Adrenal gland (tissue), 12 donors: ENCODE results near the gene LPIN2. TPM values are rescaled to one million over a fixed set of nuclear protein-coding genes. Genes with fewer than 3 reads are reported as not detected.

Experiments
- DNase-seq, 7 donors: peaks; one replicate each; pipeline ENCODE4 v3.0.0-alpha.2; 2019 to 2020
- H3K27ac ChIP-seq, 5 donors: fragments of 200-600 bp; sonication (generic) in 4 of 5; 1 replicate in 3 of 5; 2 replicates in 2 of 5; pipeline versions ENCODE4 v1.5.1 to v1.8.0; 2016 to 2020; ENCODE audit warnings: mild to moderate bottlenecking in 1 of 5
- H3K27me3 ChIP-seq: fragments of 200-600 bp; 2 replicates; pipeline ENCODE4 v1.8.0; 2021
- H3K36me3 ChIP-seq, 2 donors: fragments of 200-600 bp; replicated peaks in 1 of 2; 1 replicate in 1 of 2; 2 replicates in 1 of 2; pipeline versions ENCODE4 v1.5.1 to v1.8.0; 2018 to 2022
- H3K4me1 ChIP-seq, 2 donors: fragments of 200-600 bp; replicated peaks in 1 of 2; 1 replicate in 1 of 2; 2 replicates in 1 of 2; pipeline versions ENCODE4 v1.5.1 to v1.8.0; 2018 to 2021
- H3K4me3 ChIP-seq, 4 donors: fragments of 200-600 bp; sonication (generic) in 3 of 4; one replicate each; pipeline ENCODE4 v1.5.1; 2016 to 2018
- H3K9me3 ChIP-seq, 3 donors: fragments of 200-600 bp; sonication (generic) in 1 of 3; replicated peaks in 1 of 3; 1 replicate in 2 of 3; 2 replicates in 1 of 3; pipeline versions ENCODE4 v1.5.1 to v1.8.0; 2016 to 2021
- CTCF ChIP-seq, 6 experiments: fragments of 450-650 bp in 4 of 6; fragments of 200-600 bp in 2 of 6; sonication (generic) in 1 of 6; IDR thresholded peaks; 1 replicate in 5 of 6; 2 replicates in 1 of 6; pipeline versions ENCODE4 v1.5.1 to v1.8.0; 2016 to 2021; ENCODE audit warnings: antibody characterized with exemption in 6 of 6, mild to moderate bottlenecking in 2 of 6, moderate library complexity in 1 of 6
- POLR2A ChIP-seq, 2 donors: fragments of 450-650 bp; IDR thresholded peaks; one replicate each; pipeline ENCODE4 v1.6.1; 2017; ENCODE audit warnings: antibody characterized with exemption in 2 of 2, mild to moderate bottlenecking in 2 of 2, moderate library complexity in 1 of 2
- WGBS, 4 donors: extraction: QIAGEN DNeasy Blood & Tissue Kit in 2 of 4; methylation state at CpG; one replicate each; pipeline versions ENCODE4 v1.1.5 to v1.1.7; 2013 to 2017; 5-methylcytosine and 5-hydroxymethylcytosine counted together
- intact Hi-C, 2 donors: fragments of 100-400 bp; cut with DNase I; formaldehyde crosslinking; loops; one replicate each; pipeline versions ENCODE4 v1.14.1 to v1.15.0; 2022 to 2023
- polyA plus RNA-seq, 3 donors: library from polyadenylated mRNA; stranded (reverse); fragments of 200-250 nt in 2 of 3; fragments of 350-450 nt in 1 of 3; fragmentation: Illumina TruSeq in 1 of 3; extraction: RNeasy Lipid Tissue Mini Kit (QIAGEN cat#74804) in 1 of 3; gene quantifications; one replicate each; pipeline ENCODE4 v1.2.3, GENCODE V29; 2013 to 2014
- small RNA-seq, 2 donors: library from RNA; depleted of rRNA; stranded (forward); fragments of <200 nt; gene quantifications; one replicate each; pipeline ENCODE3, GENCODE V24; 2016
- total RNA-seq, 9 donors: library from RNA; depleted of rRNA in 4 of 9; stranded (reverse); fragments of >200 nt in 4 of 9; fragments of 120-200 nt in 1 of 9; fragmentation: NEBNext Ultra II Directional in 1 of 9; extraction: Animal tissue kit (Norgen Biotek cat#: 25700) in 1 of 9; gene quantifications; one replicate each; pipeline versions ENCODE4 v1.1.0 to v1.2.4, GENCODE V29; 2013 to 2023
- donor health status: healthy with polysubstance abuse.
- donor health status: Bipolar disorder and iron deficiency.
- donor health status: DM: yes; HTN: yes; CAD: no.
- donor health status: DM: no; HTN: no; CAD: no.
- donor health status: DM: no; HTN: no; CAD: no.
- donor health status: DM: yes; HTN: yes; CAD: no.

The LPIN2 gene
- total and polyA plus RNA-seq, 12 donors: 5.2 to 48.6 (median 27.3) TPM

- WGBS, 4 donors: 96 to 97% (median 97%) methylated on average over 4 of the region's 4 CpGs
- DNase-seq: no peak
- Histone ChIP-seq H3K27ac (no peak overlapping the region), H3K4me3 (no peak overlapping the region), H3K9me3 (no peaks in the 10 kb centered on the region), H3K36me3 (no peaks in the 10 kb centered on the region), H3K27me3 (no peaks in the 10 kb centered on the region), H3K4me1 (peaks cover 30 to 54% of the 10 kb centered on the region in 2 donors)
- no peak for TF ChIP-seq CTCF (IDR thresholded peaks at IDR 0.05)
- no peak for TF ChIP-seq POLR2A (IDR thresholded peaks at IDR 0.05)
- intact Hi-C loops: no loop called here
These were observed 47.1 kb downstream of the LPIN2 start for GRCh38 chr18:2965797-2966196.

DNA sequence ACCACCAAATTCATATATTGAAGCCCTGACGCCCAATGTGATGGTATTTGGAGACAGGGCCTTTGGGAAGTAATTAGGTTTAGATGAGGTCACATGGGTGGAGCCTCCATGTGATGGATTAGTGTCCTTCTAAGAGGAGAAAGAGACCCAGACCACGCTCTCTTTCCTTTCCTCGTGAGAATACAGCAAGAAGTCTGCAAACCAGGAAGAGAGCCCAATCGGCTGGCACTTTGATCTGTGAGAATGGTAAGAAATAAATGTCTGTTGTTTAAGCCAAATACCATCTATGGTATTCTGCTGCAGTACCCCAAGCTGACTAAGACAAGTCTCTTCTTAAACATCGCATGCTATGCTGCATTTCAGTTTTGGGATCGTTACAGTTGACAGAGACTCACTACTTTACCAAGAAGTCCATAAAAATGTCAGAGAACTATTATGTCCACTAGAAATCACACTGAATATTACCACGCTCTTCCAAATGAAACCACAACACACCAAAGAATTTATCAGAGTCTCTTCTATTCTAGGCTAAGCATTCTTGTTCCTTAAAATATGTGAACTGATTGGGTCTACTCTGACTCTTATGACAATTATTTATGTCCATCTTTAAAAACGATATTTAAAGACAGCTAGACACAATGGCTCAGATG is 48.5 kb downstream of the LPIN2 start:
- Histone ChIP-seq H3K27me3 (no peaks in the 10 kb centered on the region), H3K4me3 (no peak overlapping the region), H3K36me3 (no peaks in the 10 kb centered on the region), H3K4me1 (peaks cover 20 to 50% of the 10 kb centered on the region in 2 donors), H3K9me3 (no peaks in the 10 kb centered on the region), H3K27ac (no peak overlapping the region)
- WGBS, 4 donors: 89 to 91% (median 90%) methylated on average over 8 of the region's 8 CpGs
- intact Hi-C loops: no loop called here
- DNase-seq: no peak
- TF ChIP-seq POLR2A (IDR thresholded peaks at IDR 0.05) (no peak), CTCF (IDR thresholded peaks at IDR 0.05) (no peak)

Small RNAs within 50 kb of the gene (small RNA-seq; reads per million reads assigned to genes)
- gene RF00156: 0 reads per million in 2 donors

Other genes starting within 250 kb of the LPIN2 start
- 10 to 100 TPM in 5 of 9 donors, 1 to 10 TPM in 4; 5.0 to 20.8 (median 10.7) TPM for gene EMILIN2, start 166.1 kb downstream of the LPIN2 start, total RNA-seq
- gene EMILIN2, start 166.1 kb downstream of the LPIN2 start, polyA plus RNA-seq: 1 to 10 TPM; 3.3 to 9.2 (median 6.5) TPM
- gene MYOM1, start 206.8 kb upstream of the LPIN2 start, total RNA-seq: 10 to 100 TPM in 1 of 9 donors, 1 to 10 TPM in 8; 1.3 to 70.0 (median 2.6) TPM
- 10 to 100 TPM in 1 of 3 donors, 1 to 10 TPM in 2; 3.8 to 20.0 (median 5.9) TPM for gene MYOM1, start 206.8 kb upstream of the LPIN2 start, polyA plus RNA-seq
- 100 to 1,000 TPM; 191 to 436 (median 253) TPM for gene MYL12A, start 234.7 kb upstream of the LPIN2 start, total RNA-seq
- gene MYL12A, start 234.7 kb upstream of the LPIN2 start, polyA plus RNA-seq: 100 to 1,000 TPM; 217 to 419 (median 226) TPM
- 100 to 1,000 TPM; 259 to 762 (median 384) TPM for gene MYL12B, start 249.0 kb upstream of the LPIN2 start, total RNA-seq
- 100 to 1,000 TPM; 396 to 810 (median 786) TPM for gene MYL12B, start 249.0 kb upstream of the LPIN2 start, polyA plus RNA-seq